Activated CD4-positive, alpha-beta T cell treated with anti-CD3 and anti-CD28 coated beads, Interleukin-10, Interleukin-2, amounts not matched to agents 100 ng/mL and 50 ng/mL, durations not matched to agents 16 hours and 8 hours (primary cell): ENCODE results near the gene ZNF830.
A peak's percentile ranks its signal among the peaks of the same experiment; 100 is the strongest.
"Not testable (repeated sequence)": the region's sequence is repeated elsewhere in the genome, so short reads cannot be mapped to it uniquely, and the experiment has no call there.

Experiments used
- DNase-seq: peaks from one replicate; pipeline ENCODE4 v3.0.0-alpha.2; 2020

ZNF830 gene

DNA sequence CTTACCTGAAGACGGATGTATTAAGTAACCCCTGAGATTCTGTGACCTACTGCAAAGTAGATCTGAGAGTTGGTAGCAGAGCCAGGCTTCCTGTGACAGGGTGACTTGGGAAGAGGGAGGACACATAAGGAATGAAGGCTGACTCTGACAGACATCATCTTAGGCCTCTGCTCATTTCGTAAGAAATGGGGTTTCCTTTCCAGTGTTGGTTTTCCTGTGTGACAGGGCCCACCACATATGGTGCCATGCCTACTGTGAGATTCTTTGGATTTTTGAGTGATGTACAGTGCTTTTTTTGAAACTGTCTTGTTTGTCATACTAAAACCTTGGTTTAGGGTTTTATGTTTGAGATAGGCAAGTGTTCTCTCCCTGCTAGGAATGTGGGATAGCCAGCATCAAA is 31.7 kb downstream of the ZNF830 start:
- DNase-seq = no peak

- DNase-seq = no peak
Observed at GRCh38 chr17:34996422-34997285, 35.3 kb downstream of the ZNF830 start.

DNA sequence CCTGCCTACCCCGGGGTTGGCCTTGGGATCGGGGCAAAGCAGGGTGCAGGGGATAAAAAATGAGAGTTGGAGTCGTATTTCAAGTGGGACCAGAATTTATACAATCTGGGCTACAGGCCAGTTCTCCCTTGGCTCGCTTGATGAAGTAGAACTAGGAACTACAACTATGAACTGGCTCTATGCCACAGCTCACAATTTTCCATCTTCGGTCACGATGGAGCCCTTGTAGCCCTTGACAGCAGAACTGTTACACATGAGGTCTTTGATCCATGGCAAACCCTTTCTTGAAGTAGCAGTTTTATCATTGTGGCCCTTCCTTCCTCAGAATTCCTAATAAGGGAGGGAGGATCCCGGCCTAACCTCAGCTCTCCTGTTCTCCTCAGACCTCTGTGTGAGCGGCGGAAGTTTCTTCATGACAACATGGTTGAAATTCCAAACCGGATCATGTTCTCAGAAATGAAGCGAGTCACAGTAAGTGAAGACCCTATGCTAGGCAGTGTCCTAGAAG is 36.1 kb downstream of the ZNF830 start:
- DNase-seq = no peak

DNA sequence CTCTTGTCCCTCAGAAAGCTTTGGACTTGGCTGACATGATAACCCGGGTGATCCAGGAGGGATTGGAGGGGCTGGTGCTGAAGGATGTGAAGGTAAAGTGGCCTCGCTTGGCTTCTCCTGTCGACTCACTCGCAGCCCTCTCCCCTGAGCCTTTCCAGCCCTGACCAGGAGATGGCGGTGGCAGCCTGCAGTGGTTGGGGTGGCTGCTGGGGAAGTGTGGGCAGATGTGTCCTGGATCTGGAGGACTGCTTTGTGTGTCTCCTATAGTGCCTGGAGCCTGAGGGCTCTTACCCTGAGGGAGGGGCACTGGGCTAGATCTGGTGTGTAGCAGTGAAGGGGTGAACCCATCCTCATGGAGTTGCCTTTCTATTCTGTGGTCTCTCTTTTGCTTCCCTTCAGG is 36.9 kb downstream of the ZNF830 start:
- peak; percentile 87 for DNase-seq

DNA sequence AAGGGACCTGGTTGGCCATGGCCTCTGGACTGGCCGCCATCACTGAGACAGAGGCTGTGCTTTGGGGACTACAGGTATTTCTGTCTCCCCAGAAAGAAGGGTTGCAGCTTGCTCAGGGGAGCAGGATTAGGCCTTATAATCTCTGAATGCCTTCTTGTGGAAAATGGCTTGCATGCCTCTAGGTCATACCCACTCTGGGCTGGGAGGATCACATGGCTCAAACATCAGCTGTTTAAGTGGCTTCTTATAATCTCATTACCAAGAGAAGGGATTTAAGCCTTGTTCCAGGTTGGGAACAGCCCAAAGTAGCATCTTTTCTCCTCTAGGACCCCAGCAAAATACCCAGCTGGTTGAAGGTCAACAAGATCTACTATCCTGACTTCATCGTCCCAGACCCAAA is 38.1 kb downstream of the ZNF830 start:
- no peak for DNase-seq

- not testable (repeated sequence) for DNase-seq
Observed at GRCh38 chr17:35000965-35001364, 39.6 kb downstream of the ZNF830 start.

- DNase-seq = no peak
Observed at GRCh38 chr17:35001549-35001948, 40.2 kb downstream of the ZNF830 start.

- no peak for DNase-seq
Observed at GRCh38 chr17:35002876-35003551, 41.7 kb downstream of the ZNF830 start.

- DNase-seq = no peak
Observed at GRCh38 chr17:35003778-35004177, 42.4 kb downstream of the ZNF830 start.

- no peak for DNase-seq
Observed at GRCh38 chr17:35006345-35006744, 45.0 kb downstream of the ZNF830 start.

DNA sequence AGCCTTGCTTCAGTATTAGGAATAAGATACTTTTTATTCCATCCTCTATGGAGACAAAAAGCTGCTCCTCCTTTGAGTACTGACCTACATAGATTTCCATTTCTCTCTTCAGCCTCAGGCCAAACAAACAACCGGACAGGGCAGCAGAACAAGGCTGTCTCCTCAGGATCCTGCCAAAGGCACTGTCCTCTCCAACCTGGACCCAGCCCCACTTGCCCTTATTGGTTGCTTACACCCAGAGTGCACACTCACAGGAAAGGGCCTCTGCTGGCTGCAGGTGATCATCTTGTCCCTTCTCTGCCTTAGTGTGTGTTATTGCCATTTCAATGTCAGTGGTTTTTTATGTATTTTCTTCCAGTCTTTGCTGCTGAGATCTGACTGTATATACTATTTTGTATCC is 45.6 kb downstream of the ZNF830 start:
- DNase-seq = no peak

DNA sequence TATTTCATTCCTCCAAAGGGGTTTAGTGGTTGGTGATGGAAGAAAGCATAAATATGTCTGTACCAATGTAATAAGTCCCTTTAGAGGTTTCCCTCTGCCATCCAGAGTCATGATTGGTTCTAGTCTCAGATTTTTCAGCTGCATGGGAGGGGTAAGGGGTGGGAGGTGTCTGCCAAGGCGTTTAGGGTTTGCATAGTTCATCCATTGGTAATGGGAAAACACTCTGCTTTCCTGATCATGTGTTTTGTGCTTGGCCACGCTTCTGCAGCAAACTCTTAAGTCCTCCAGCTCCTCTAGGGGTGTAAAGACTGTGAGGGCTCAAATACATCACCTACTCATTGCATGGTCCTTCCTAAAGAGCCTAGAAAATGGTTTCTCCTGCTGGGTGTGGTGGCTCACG is 48.8 kb downstream of the ZNF830 start:
- DNase-seq = no peak

DNA sequence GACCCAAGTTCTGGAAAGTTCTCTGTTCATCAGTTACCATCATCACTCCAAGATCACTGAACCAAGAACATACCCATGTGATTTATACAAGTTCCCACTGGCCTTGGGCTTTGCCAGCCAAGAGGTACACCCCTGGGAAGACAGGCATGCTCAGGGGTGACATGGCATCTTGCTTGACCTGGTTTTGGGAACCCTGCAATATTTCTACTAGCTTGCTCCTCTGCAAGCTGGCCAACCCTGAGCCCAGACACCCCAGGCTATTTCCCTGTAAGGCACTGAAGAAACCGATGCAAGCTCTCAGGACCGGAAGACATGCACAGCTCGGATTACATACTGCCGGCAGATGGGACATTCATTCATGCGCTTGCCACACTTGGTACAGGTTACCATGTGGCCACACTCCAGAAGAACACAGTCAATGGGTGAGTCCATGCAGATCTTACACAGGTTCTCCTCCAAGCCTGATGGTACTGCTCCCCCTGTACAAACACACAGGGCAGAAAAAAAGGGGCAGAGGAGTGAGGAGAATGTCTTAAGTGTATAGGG is 50.4 kb downstream of the ZNF830 start:
- DNase-seq = no peak
